MM.1S (cell line): Measurements from ENCODE around the gene CCDC85C.

ENCODE experiments used
- DNase-seq: peaks from one replicate; pipeline ENCODE4 v3.0.0-alpha.2; 2015
- H2AFZ ChIP-seq: fragments of 300-600 bp; sonication (generic); 2 replicates; pipeline ENCODE4 v1.6.0; 2016; ENCODE audit warnings: antibody characterized with exemption, low read length
- H3F3A ChIP-seq: fragments of 300-600 bp; sonication (generic); 2 replicates; pipeline ENCODE4 v1.6.1; 2016; ENCODE audit warnings: mild to moderate bottlenecking, antibody characterized with exemption, low read length, moderate library complexity, mixed read lengths; ENCODE audit not compliant: insufficient read depth
- H3K27ac ChIP-seq: fragments of 300-600 bp; sonication (generic); 2 replicates; pipeline ENCODE4 v1.5.1; 2016; ENCODE audit warnings: mild to moderate bottlenecking, low read length
- H3K27me3 ChIP-seq: fragments of 300-600 bp; sonication (generic); replicated peaks from 2 replicates; pipeline ENCODE4 v1.6.0; 2016; ENCODE audit warnings: low read length; ENCODE audit not compliant: insufficient read depth
- H3K36me3 ChIP-seq: fragments of 300-600 bp; sonication (generic); replicated peaks from 2 replicates; pipeline ENCODE4 v1.6.1; 2016; ENCODE audit warnings: mild to moderate bottlenecking, low read length, mixed read lengths; ENCODE audit not compliant: insufficient read depth
- H3K4me1 ChIP-seq: fragments of 300-600 bp; sonication (generic); 2 replicates; pipeline ENCODE4 v1.6.1; 2016; ENCODE audit warnings: low read length, mixed read lengths
- H3K4me2 ChIP-seq: fragments of 300-600 bp; sonication (generic); 2 replicates; pipeline ENCODE4 v1.6.0; 2016; ENCODE audit warnings: low read depth, low read length
- H3K4me3 ChIP-seq: fragments of 300-600 bp; sonication (generic); 2 replicates; pipeline ENCODE4 v1.5.1; 2016; ENCODE audit warnings: low read length, mixed read lengths
- H3K79me2 ChIP-seq: fragments of 300-600 bp; sonication (generic); 2 replicates; pipeline ENCODE4 v1.6.1; 2016; ENCODE audit warnings: mixed run types, low read length, mixed read lengths
- H3K9ac ChIP-seq: fragments of 300-600 bp; sonication (generic); 2 replicates; pipeline ENCODE4 v1.6.1; 2016; ENCODE audit warnings: low read length, mixed read lengths
- H3K9me2 ChIP-seq: fragments of 300-600 bp; sonication (generic); replicated peaks from 2 replicates; pipeline ENCODE4 v1.6.1; 2016; ENCODE audit warnings: mild to moderate bottlenecking, low read length, mixed read lengths; ENCODE audit not compliant: insufficient read depth
- H3K9me3 ChIP-seq: fragments of 300-600 bp; sonication (generic); replicated peaks from 2 replicates; pipeline ENCODE4 v1.6.1; 2016; ENCODE audit warnings: mild to moderate bottlenecking, low read length, mixed read lengths; ENCODE audit not compliant: insufficient read depth
- H4K20me1 ChIP-seq: fragments of 300-600 bp; sonication (generic); 2 replicates; pipeline ENCODE4 v1.6.1; 2016; ENCODE audit warnings: mild to moderate bottlenecking, low read length, moderate library complexity, mixed read lengths; ENCODE audit not compliant: insufficient read depth
- EZH2 ChIP-seq: fragments of 300-600 bp; sonication (generic); optimal IDR thresholded peaks from 2 replicates; pipeline ENCODE3; 2017; ENCODE audit warnings: low read depth, mild to moderate bottlenecking, antibody characterized with exemption, low read length, mixed read lengths
- EZH2phosphoT487 ChIP-seq: fragments of 300-600 bp; sonication (generic); IDR thresholded peaks from 2 replicates; pipeline ENCODE4 v1.6.1; 2018; ENCODE audit warnings: antibody characterized with exemption, low read length
- TF ChIP-seq, protein P1 (sequence below): fragments of 300-600 bp; sonication (generic); IDR thresholded peaks from 2 replicates; pipeline ENCODE4 v1.5.1; 2016; ENCODE audit warnings: antibody characterized with exemption, low read length, mixed read lengths

CCDC85C gene

DNA sequence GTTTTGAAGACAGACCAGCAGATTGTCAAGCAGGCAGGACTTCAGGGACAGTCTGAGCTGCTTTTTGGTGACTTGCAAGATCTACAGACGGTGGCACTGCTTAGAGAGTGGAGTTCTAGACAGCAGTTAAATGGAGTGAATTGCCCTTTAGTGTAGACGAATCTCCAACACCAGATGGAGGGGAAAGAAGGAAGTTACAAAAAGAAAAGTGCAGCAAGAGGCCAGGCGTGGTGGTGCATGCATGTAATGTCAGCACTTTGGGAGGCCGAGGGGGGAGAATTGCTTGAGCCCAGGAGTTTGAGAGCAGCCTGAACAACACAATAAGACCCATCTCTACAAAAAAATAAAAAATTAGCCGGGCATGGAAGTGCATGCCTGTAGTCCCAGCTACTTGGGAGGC, 32.5 kb upstream of the CCDC85C start:
- no peaks in the 10 kb centered on the region for H3K36me3 ChIP-seq
- no peaks in the 10 kb centered on the region for H3K9me3 ChIP-seq
- H2AFZ ChIP-seq: no peak overlapping the region
- no peak overlapping the region for H3K27ac ChIP-seq
- H3K79me2 ChIP-seq: no peaks in the 10 kb centered on the region
- H3K27me3 ChIP-seq: no peaks in the 10 kb centered on the region
- no peak overlapping the region for H3K4me2 ChIP-seq
- H3K9ac ChIP-seq: no peak overlapping the region
- no peak overlapping the region for H3K4me3 ChIP-seq
- no peaks in the 10 kb centered on the region for H3F3A ChIP-seq
- no peaks in the 10 kb centered on the region for H3K9me2 ChIP-seq
- no peaks in the 10 kb centered on the region for H4K20me1 ChIP-seq
- TF ChIP-seq, protein P1, sequence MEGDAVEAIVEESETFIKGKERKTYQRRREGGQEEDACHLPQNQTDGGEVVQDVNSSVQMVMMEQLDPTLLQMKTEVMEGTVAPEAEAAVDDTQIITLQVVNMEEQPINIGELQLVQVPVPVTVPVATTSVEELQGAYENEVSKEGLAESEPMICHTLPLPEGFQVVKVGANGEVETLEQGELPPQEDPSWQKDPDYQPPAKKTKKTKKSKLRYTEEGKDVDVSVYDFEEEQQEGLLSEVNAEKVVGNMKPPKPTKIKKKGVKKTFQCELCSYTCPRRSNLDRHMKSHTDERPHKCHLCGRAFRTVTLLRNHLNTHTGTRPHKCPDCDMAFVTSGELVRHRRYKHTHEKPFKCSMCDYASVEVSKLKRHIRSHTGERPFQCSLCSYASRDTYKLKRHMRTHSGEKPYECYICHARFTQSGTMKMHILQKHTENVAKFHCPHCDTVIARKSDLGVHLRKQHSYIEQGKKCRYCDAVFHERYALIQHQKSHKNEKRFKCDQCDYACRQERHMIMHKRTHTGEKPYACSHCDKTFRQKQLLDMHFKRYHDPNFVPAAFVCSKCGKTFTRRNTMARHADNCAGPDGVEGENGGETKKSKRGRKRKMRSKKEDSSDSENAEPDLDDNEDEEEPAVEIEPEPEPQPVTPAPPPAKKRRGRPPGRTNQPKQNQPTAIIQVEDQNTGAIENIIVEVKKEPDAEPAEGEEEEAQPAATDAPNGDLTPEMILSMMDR: no peak
- no peak for TF ChIP-seq EZH2phosphoT487
- TF ChIP-seq EZH2: no peak
- H3K4me1 ChIP-seq: no peaks in the 10 kb centered on the region
- no peak for DNase-seq

DNA sequence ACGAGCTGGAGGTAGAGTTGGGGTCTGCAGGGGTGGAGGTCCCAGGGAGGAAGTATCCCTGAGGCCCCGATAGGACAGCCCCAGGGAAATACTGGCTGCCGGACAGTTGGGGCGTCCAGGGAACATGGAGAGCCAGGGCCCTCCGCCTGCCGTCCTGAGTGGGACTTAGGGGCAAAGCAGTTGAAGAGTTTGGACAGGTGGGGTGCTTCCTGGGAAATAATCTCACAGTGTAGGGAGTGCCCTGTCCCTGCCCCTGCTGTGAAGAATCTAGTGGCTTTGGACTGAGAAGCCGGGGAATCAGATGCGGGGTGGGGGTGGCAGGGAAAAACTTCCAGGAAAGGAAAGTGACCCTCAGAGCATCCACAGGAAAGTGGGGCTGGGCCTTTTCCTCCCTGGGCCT, 31.1 kb upstream of the CCDC85C start:
- TF ChIP-seq, protein P1: no peak
- TF ChIP-seq EZH2phosphoT487 (no peak), EZH2 (no peak)
- Histone ChIP-seq H3K27ac (no peak overlapping the region), H2AFZ (no peak overlapping the region), H3K4me3 (no peak overlapping the region), H3K36me3 (no peaks in the 10 kb centered on the region), H3F3A (no peaks in the 10 kb centered on the region), H3K9me3 (no peaks in the 10 kb centered on the region), H3K4me1 (no peaks in the 10 kb centered on the region), H3K9me2 (no peaks in the 10 kb centered on the region), H4K20me1 (no peaks in the 10 kb centered on the region), H3K4me2 (no peak overlapping the region), H3K9ac (no peak overlapping the region), H3K27me3 (no peaks in the 10 kb centered on the region), H3K79me2 (no peaks in the 10 kb centered on the region)
- DNase-seq: no peak

DNA sequence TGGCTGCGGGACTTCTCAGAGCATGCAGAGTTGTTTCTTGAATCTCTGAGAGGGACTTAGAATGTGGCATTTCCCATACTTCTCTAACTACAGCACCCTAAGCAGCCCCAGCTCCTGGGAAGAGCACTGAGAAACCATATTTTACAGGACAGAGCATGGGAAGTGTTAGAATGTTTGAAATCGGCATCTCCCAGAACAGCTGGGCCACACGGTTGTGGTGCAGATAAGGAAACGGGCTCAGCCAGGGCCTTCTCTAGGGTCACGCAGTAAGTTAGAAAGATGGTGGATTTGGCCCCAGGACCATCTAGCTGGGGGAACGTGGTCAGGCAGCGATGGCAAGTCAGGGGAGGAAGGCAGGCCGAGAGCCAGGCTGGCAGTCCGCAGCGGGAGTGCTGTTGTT, 30.4 kb upstream of the CCDC85C start:
- no peaks in the 10 kb centered on the region for H3K27me3 ChIP-seq
- H3K79me2 ChIP-seq: no peaks in the 10 kb centered on the region
- no peak overlapping the region for H3K4me3 ChIP-seq
- no peaks in the 10 kb centered on the region for H4K20me1 ChIP-seq
- TF ChIP-seq, protein P1: no peak
- TF ChIP-seq EZH2: no peak
- no peak for TF ChIP-seq EZH2phosphoT487
- H3F3A ChIP-seq: no peaks in the 10 kb centered on the region
- H3K4me1 ChIP-seq: no peaks in the 10 kb centered on the region
- no peak overlapping the region for H2AFZ ChIP-seq
- H3K9me2 ChIP-seq: no peaks in the 10 kb centered on the region
- H3K4me2 ChIP-seq: no peak overlapping the region
- no peak overlapping the region for H3K9ac ChIP-seq
- no peak for DNase-seq
- no peaks in the 10 kb centered on the region for H3K36me3 ChIP-seq
- no peak overlapping the region for H3K27ac ChIP-seq
- no peaks in the 10 kb centered on the region for H3K9me3 ChIP-seq

DNA sequence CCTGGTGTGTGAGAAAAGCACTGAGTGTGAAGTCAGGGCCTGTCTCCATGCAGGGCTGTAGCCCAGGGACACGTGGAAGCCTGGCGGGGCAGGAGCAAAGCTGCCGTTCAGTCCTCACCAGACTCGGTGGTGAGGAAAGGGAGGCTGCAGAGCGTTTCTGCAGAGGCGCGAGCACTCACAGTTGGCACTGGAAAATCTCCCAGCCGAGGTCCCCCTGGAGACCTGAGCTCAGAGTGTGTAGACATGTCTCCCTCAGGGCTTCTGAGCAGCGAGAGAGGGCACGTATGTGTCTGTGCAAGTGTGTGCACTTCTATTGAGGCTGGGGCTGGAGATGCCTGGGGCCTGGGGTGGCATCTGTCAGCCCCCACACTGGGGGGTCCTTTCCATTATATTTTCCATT, 29.9 kb upstream of the CCDC85C start:
- no peak overlapping the region for H3K27ac ChIP-seq
- H3K4me2 ChIP-seq: no peak overlapping the region
- no peaks in the 10 kb centered on the region for H3K79me2 ChIP-seq
- no peaks in the 10 kb centered on the region for H3K9me3 ChIP-seq
- no peaks in the 10 kb centered on the region for H3K9me2 ChIP-seq
- H4K20me1 ChIP-seq: no peaks in the 10 kb centered on the region
- TF ChIP-seq EZH2 (no peak), EZH2phosphoT487 (no peak)
- TF ChIP-seq, protein P1: no peak
- no peak for DNase-seq
- H2AFZ ChIP-seq: no peak overlapping the region
- H3K36me3 ChIP-seq: no peaks in the 10 kb centered on the region
- no peaks in the 10 kb centered on the region for H3F3A ChIP-seq
- no peak overlapping the region for H3K9ac ChIP-seq
- H3K27me3 ChIP-seq: no peaks in the 10 kb centered on the region
- H3K4me3 ChIP-seq: no peak overlapping the region
- no peaks in the 10 kb centered on the region for H3K4me1 ChIP-seq
